AG09319 (cell line): Measurements from ENCODE around the gene DOCK4.

Experiments
- DNase-seq: peaks from one replicate; pipeline ENCODE4 v3.0.0-alpha.2; 2010; ENCODE audit warnings: low read depth; ENCODE audit errors: extremely low read depth
- CTCF ChIP-seq: IDR thresholded peaks from 2 replicates; pipeline ENCODE4 v1.5.1; 2011; ENCODE audit warnings: low read depth, mild to moderate bottlenecking, inconsistent platforms, low read length, moderate library complexity

DOCK4 gene

DNA sequence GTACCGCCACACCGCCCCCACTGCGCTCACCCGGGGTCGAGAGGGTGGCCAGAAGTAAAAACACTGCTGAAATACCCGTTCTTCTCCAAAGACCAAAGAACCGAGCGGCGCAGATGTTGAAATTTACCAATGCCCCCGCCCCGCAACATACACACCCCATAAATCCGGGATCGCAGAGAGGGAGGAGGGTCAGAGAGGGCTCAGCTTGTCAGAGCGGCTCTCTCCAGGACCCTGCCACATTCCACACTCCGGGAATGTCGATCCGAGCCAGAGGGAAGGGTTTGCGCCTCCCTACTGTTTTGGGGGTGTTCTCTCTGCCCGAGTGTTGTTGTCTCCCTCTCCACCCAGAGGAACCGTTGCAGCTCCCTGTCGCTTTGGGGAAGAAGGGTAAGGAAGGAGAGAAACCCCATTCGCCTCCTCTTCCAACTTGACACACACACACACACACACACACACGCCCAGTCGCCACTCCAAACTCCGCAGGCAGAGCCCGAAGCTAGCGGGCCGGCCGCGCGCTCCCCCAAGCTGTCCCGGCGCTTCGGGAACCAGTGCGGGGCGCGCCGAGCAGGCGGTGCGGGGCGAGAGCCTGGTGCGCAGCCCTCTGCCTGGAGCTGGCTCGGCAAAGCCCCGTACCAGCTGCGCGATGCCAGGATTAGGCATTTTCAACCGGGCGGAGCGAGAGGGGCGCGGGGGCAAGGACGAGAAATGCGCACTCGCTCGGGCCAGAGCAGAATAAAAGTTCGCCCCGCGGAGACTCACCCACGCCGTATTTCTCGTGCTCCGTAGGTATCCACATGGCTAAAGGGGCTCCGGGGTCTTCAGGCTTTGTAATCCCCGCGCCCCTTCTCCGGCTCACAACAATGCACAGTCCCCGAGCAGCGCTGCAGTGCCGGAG lies 609 bp downstream of the DOCK4 start:
- peak; percentile 36 for DNase-seq
- TF ChIP-seq CTCF = no peak; the same call in 1 of the 2 replicates

GRCh38 chr7:112204499-112205342 lies 1.5 kb downstream of the DOCK4 start:
- no peak for DNase-seq
- TF ChIP-seq CTCF = no peak

- no peak for TF ChIP-seq CTCF
- DNase-seq = no peak
These were observed 2.8 kb downstream of the DOCK4 start for GRCh38 chr7:112203365-112203739.

DNA sequence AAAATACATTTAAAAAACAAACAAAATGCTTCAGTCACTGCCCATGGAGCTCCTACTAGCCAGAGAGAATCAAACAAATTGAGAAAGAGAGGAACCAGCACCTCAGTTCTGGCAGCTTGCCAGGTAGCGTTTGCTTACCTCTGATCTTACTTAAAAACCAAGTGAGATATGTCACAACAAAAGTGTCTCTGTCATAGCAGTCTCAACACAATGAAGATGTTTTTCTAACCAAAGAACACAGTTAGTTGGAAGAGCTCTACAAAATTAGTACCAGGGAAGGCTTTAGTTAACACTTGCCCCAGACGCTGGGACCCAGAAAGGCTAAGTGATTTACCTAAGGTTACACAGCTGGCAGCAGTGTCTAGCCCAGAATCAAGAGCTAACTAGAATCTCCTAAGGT lies 3.4 kb downstream of the DOCK4 start:
- DNase-seq = no peak
- TF ChIP-seq CTCF = no peak

DNA sequence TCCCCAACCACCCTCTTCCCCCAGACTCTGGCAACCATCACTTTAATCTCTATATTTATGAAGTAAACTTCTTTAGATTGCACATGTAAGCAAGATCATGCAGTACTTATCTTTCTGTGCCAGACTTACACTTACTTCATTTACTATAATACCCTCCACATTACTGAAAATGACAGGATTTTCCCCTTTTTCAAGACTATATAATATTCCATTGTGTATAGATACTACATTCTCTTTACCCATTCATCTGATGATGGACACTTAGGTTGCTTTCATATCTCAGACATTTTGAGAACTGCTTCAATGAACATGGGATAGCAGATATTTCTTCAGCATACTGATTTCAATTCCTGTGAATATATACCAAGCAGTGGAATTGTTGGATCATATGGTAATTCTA lies 4.4 kb downstream of the DOCK4 start:
- TF ChIP-seq CTCF = no peak
- no peak for DNase-seq

DNA sequence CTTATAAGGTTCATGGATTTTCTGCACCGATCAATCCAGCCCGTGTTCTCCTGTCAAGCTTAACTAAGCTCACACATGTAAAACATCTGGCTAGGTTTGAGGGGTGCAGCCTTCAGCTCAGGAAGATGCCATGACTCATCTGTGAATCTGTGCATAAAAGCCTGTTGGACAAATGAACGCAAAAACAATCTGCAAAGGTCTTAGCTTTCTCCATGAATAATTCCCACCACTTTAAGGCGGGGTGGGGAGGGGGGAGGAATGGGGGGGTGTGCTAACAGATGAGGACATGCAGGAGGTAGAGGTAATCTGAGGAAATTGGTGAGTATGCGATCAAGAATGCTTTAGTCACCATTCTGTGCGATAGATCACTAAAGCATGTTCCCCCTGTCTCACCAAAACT lies 4.8 kb downstream of the DOCK4 start:
- no peak for DNase-seq
- TF ChIP-seq CTCF = no peak

GRCh38 chr7:112199672-112200071 lies 6.5 kb downstream of the DOCK4 start:
- DNase-seq = no peak
- no peak for TF ChIP-seq CTCF
